NT2/D1 (cell line): ENCODE results near the gene SF3B3.

Source experiments
- SUZ12 ChIP-seq: IDR thresholded peaks from 2 replicates; pipeline ENCODE4 v1.6.1; 2011; ENCODE audit not compliant: insufficient read length, insufficient read depth; ENCODE audit errors: extremely low read depth
- YY1 ChIP-seq: IDR thresholded peaks from 2 replicates; pipeline ENCODE4 v1.6.1; 2011; ENCODE audit not compliant: insufficient read length, insufficient read depth
- ZNF274 ChIP-seq: IDR thresholded peaks from 2 replicates; pipeline ENCODE4 v1.6.1; 2011; ENCODE audit warnings: mild to moderate bottlenecking, low read depth, low read length

- TF ChIP-seq ZNF274, result no peak
- TF ChIP-seq SUZ12, result no peak
- TF ChIP-seq YY1, result no peak
These were observed 5.6 kb downstream of the SF3B3 start for GRCh38 chr16:70529051-70529777.
